Measurements from ENCODE around the gene CCDC68. TPM values are rescaled to one million over a fixed set of nuclear protein-coding genes. Genes with fewer than 3 reads are reported as not detected.

Gene CCDC68
- total RNA-seq, 4 donors from 2014 or later: 3.4 to 44.8 (median 8.3) TPM

DNA sequence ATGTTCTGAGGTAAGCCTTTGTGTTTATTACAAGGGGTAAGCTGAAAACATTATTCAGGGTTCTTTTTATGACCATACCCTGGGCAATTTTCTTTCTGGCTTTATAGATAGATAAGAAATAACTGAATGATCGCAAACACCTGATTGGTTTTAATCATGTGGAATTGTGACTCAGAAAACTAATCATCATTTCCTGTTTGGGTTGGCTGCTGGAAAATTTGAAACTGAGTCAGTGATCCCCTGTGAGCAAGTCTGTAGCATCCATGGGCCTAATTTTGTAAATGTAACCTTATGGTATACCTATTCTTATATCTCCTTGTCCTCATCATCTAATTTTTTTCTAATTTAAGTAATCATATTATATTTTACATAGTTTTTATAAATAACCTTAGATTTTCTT lies 34.3 kb downstream of the CCDC68 start:
- TF ChIP-seq, protein P1, sequence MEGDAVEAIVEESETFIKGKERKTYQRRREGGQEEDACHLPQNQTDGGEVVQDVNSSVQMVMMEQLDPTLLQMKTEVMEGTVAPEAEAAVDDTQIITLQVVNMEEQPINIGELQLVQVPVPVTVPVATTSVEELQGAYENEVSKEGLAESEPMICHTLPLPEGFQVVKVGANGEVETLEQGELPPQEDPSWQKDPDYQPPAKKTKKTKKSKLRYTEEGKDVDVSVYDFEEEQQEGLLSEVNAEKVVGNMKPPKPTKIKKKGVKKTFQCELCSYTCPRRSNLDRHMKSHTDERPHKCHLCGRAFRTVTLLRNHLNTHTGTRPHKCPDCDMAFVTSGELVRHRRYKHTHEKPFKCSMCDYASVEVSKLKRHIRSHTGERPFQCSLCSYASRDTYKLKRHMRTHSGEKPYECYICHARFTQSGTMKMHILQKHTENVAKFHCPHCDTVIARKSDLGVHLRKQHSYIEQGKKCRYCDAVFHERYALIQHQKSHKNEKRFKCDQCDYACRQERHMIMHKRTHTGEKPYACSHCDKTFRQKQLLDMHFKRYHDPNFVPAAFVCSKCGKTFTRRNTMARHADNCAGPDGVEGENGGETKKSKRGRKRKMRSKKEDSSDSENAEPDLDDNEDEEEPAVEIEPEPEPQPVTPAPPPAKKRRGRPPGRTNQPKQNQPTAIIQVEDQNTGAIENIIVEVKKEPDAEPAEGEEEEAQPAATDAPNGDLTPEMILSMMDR (IDR thresholded peaks at IDR 0.05): no peak
- ATAC-seq (ENCODE audit: low FRiP score): no peak
- no peak for DNase-seq (ENCODE audit: low spot score)

DNA sequence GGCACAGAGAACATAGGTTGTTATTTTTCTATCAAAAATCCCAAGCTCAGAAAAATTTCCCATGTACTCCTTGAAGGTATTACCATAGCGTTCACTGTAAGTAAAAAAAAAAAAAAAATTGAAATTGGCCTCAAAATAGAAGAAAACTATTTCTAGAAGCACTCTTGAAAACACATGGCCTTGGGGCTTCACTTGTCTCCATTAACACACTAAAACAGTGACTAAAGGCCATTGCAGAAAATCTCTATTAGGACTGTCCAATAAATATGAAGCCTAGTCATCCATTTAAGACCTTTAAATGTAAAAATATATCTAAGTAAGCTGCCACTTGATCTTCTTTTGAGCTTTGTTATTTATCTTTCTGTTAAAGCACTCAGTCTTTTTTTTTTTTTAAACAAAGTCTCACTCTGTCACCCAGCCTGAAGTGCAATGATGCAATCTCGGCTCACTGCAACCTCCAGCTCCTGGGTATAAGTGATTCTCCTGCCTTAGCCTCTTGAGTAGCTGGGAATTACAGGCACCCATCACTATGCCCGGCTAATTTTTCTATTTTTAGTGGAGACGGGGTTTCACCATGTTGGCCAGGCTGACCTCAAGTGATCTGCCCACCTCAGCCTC lies 35.8 kb downstream of the CCDC68 start:
- TF ChIP-seq, protein P1 (IDR thresholded peaks at IDR 0.05): no peak
- no peak for ATAC-seq (ENCODE audit: low FRiP score)
- DNase-seq (ENCODE audit: low spot score): no peak

DNA sequence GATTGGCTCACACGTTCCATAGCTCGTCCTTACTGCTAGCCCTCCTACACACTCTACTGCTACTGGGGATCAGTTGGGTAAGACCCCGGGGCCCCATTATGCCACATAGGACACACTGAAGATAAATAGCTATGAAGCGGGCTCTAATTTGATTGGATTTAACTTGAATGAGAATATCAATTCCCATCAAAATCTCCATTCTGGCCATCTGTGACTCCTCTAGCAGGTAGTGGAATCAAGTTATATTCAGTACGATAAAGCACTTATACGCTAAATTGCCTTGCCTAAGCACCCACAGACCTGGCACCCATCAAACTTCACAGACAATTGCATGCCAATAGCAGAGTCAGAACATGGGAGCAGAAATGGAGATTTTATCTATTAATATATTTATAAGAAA lies 39.8 kb downstream of the CCDC68 start:
- no peak for DNase-seq (ENCODE audit: low spot score)
- no peak for ATAC-seq (ENCODE audit: low FRiP score)
- TF ChIP-seq, protein P1 (IDR thresholded peaks at IDR 0.05): no peak

DNA sequence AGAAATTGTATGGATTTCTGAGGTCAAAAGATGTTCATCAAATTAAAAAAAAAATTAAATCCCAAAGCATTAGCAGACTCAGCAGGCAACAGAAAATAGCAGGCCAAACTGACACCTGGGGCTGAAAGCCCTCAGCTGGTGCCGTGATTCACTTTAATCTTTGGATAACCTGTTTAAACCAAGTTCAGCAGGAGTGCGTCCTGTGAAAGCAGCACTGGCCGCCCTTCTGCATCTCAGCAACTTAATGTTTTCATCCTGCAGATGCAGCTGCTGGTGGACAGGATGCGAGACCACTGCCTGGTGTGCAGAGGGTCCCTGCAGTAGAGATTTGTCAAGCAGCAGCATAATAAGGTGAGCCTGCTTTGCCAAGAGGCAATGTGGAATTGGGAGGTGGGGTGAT lies 41.2 kb downstream of the CCDC68 start:
- DNase-seq (ENCODE audit: low spot score) (no peak), ATAC-seq (ENCODE audit: low FRiP score) (no peak)
- TF ChIP-seq, protein P1 (IDR thresholded peaks at IDR 0.05): no peak

DNA sequence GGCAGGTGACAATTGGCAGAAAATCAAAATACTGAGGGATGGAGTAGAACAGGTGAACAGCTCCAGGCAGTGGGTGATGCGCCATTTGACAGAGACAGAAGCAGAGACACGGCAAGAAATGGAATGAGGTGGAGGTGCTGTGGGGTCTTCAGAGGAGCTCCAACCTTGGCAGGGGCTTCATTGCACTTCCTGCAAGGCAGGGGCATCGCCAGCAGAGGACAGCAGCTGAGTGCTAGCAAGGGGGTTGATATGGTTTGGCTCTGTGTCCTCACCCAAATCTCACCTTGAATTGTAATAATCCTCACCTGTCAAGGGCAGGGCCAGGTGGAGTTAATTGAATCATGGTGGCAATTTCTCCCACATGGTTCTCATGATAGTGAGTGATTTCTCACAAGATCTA lies 42.8 kb downstream of the CCDC68 start:
- TF ChIP-seq, protein P1 (IDR thresholded peaks at IDR 0.05): no peak
- DNase-seq (ENCODE audit: low spot score): no peak
- no peak for ATAC-seq (ENCODE audit: low FRiP score)

DNA sequence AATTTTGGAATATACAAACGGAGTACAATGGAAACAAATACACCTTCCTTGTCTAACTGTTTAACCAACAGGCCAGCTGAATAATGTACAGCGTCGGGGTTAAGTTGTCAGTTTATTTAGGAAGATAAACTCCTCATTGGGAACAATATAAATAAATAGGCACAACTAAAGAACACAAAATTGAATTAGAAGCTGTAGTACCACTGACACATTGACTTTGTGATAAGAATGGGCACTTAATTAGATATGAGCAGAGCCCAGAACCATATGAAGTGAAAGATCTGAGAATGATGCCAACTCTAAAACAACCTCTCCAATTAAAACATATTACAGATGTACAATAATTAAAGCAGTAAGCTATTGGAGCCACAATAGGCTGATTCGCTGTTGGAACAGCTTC lies 44.4 kb downstream of the CCDC68 start:
- TF ChIP-seq, protein P1 (IDR thresholded peaks at IDR 0.05): no peak
- ATAC-seq (ENCODE audit: low FRiP score) (no peak), DNase-seq (ENCODE audit: low spot score) (no peak)

DNA sequence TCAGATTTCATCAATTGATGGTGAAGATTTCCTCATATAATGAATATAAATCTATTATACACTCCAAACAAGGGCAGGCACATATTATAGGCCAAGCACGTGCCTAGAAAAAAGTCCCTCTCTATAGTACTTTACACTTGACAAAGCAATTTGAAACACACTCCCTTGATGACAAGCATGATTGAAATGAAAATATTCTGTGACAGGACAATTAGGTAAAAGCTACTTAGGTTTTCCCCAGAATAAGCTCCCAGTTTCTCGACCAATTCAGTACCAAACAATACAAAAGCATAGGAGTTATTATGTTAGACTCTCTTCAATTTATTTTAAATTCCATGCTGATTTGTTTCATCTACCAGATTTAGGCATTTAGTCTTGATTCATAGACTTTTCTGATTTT lies 47.7 kb downstream of the CCDC68 start:
- ATAC-seq (ENCODE audit: low FRiP score): no peak
- TF ChIP-seq, protein P1 (IDR thresholded peaks at IDR 0.05): no peak

More for the DNA sequence above, 47.7 kb downstream of the CCDC68 start:
- no peak for DNase-seq (ENCODE audit: low spot score)
